SK-N-SH (cell line): Measurements from ENCODE around the gene PDIA4.

Experiments used
- CTCF ChIP-seq: fragments of 200-600 bp; sonication (generic); IDR thresholded peaks from 2 replicates; pipeline ENCODE4 v1.6.1; 2017; ENCODE audit warnings: antibody characterized with exemption, mild to moderate bottlenecking, moderate library complexity
- ELF1 ChIP-seq: IDR thresholded peaks from 2 replicates; pipeline ENCODE4 v1.4.0; 2012
- EZH2phosphoT487 ChIP-seq: fragments of 200-600 bp; sonication (generic); IDR thresholded peaks from 2 replicates; pipeline ENCODE4 v1.6.1; 2017; ENCODE audit warnings: low read depth, mixed run types, mild to moderate bottlenecking, antibody characterized with exemption, moderate library complexity, borderline replicate concordance
- POLR2AphosphoS5 ChIP-seq: IDR thresholded peaks from 2 replicates; pipeline ENCODE4 v1.6.1; 2012; ENCODE audit warnings: low read depth, low read length
- RAD21 ChIP-seq: IDR thresholded peaks from 2 replicates; pipeline ENCODE4 v1.6.1; 2012; ENCODE audit warnings: mild to moderate bottlenecking, low read length
- REST ChIP-seq: IDR thresholded peaks from 2 replicates; pipeline ENCODE4 v1.6.1; 2012; ENCODE audit warnings: mild to moderate bottlenecking, low read depth, low read length, moderate library complexity
- RXRA ChIP-seq: IDR thresholded peaks from 2 replicates; pipeline ENCODE4 v1.4.0; 2012; ENCODE audit warnings: low read depth, mild to moderate bottlenecking, borderline replicate concordance
- SIN3A ChIP-seq: IDR thresholded peaks from 2 replicates; pipeline ENCODE4 v1.6.1; 2012; ENCODE audit warnings: low read depth, mild to moderate bottlenecking, low read length, moderate library complexity, borderline replicate concordance
- TEAD4 ChIP-seq: IDR thresholded peaks from 2 replicates; pipeline ENCODE4 v1.4.0; 2012; ENCODE audit warnings: mild to moderate bottlenecking, borderline replicate concordance; ENCODE audit not compliant: insufficient read depth
- TF ChIP-seq, protein P1 (sequence below): fragments of 150-350 bp; IDR thresholded peaks from 2 replicates; pipeline ENCODE4 v1.6.1; 2017; ENCODE audit warnings: antibody characterized with exemption, low read length, low read depth, borderline replicate concordance

DNA sequence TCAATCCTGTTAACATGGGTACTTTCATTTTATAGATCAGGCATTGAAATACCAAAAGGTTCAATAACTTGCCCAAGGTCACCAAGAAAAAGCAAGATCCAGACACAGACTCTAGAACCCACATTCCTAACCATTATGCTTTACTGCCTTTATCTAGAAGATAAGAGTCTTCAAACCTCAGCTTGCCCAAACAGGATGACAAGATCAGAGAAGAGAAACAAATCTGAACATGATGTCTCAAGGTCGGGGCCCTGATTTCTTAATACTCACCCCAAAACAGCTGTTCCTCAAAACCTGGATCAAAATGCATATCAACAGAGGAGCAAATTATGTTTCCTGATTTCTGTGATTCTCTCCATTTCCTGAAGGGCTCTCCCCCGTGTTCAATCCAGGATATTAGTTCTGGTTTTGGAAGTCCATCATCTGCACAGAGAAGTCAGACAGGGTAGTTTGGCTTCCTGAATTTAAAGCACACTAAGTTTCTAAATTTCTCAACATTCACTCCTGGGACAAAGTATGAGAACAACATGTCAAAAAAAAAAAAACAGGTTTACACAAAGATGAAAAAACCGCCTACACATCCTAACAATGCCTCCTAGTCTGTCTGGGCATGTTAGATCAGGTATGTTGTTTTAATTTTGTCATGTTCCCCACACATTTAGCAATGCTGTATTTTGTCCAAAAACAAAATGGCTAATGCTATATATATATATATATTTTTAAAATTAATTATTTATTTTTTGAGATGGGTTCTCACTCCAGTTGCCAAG is 46.0 kb upstream of the PDIA4 start:
- no peak for TF ChIP-seq RAD21
- no peak for TF ChIP-seq TEAD4
- TF ChIP-seq CTCF, result no peak
- no peak for TF ChIP-seq ELF1
- no peak for TF ChIP-seq POLR2AphosphoS5
- no peak for TF ChIP-seq REST
- TF ChIP-seq, protein P1, sequence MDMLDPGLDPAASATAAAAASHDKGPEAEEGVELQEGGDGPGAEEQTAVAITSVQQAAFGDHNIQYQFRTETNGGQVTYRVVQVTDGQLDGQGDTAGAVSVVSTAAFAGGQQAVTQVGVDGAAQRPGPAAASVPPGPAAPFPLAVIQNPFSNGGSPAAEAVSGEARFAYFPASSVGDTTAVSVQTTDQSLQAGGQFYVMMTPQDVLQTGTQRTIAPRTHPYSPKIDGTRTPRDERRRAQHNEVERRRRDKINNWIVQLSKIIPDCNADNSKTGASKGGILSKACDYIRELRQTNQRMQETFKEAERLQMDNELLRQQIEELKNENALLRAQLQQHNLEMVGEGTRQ, result no peak
- no peak for TF ChIP-seq EZH2phosphoT487
- no peak for TF ChIP-seq SIN3A
- no peak for TF ChIP-seq RXRA
